Fibroblast of skin of abdomen (primary cell): ENCODE measurements around the gene RANGRF.

ENCODE experiments used
- DNase-seq: peaks from one replicate; pipeline ENCODE4 v3.0.0-alpha.2; 2013

The RANGRF gene

DNA sequence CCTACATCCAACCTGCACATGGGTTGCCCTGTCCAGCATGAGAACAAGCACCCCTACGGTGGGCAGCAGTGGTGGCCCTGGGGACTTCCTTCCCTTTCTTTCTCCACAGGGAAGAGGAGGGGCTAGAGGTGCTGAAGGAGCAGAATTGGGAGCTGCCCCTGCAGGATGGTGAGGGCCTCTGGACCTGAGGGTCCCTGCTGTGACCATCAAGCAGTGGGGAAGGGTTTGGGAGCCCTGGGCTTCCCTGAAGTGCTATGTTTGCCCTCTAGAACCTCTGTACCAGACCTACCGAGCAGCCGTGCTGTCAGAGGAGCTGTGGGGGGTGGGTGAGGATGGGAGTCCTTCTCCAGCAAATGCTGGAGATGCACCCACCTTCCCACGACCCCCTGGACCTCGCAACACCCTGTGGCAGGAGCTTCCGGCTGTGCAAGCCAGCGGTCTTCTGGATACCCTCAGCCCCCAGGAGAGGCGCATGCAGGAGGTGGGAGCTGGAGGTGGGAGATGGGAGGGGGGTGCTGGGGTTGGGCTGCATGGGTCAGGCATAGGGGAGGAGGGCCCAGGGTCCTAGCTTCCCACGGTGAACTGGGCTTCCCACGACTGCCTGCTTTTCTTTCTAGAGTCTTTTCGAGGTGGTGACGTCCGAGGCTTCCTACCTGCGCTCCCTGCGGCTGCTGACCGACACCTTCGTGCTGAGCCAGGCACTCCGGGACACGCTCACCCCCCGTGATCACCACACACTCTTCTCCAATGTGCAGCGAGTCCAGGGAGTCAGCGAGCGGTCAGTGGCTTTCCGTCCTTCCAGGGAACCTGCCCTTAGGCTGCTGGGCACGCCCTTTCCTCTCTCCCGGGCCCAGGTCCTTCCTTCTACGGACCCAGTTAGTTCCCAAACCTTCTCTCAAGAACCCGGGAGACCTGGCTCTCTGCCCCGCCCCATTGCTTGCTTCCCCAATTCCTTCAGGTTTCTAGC, 26.6 kb downstream of the RANGRF start:
- no peak for DNase-seq

- no peak for DNase-seq
These were observed 27.3 kb downstream of the RANGRF start for GRCh38 chr17:8315764-8316217.

GRCh38 chr17:8318010-8318935, 29.8 kb downstream of the RANGRF start:
- DNase-seq, result no peak

DNA sequence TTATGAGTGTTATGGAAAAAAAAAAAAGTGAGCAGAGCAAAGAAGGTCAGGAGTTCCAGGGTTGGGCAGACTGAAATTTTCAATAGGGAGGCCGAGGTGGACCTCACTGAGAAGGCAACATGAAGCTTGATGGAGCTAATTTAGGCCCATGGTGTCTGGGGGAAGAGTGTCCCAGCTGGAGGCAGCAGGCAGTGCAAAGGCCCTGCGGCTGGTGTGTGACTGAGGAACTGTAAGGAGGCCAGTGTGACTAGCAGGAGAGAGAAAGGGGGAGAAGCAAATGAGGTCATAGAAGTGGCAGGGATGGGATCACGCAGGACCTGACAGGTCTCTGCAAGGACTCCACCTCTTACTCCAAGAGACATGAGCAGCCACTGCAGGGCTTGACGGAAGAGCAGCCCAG, 31.8 kb downstream of the RANGRF start:
- DNase-seq, result no peak

DNA sequence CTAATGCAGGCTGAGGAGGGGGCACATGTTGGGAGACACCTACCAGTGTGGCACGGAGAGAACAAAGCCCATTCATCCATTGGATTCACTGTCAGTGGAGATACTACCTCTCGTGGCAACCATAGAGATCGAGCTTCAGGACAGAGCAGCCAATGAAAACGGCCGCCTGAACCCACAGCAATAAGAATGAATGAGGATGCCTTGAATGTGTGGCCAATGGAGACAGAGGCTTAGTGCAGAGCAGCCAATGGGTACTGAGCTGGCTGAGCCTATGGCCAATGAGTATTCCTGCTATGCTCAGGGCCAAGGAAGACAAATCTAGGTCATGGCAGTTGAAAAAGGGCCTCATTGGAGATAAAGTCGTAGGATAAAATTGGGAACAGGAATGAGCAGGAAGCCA, 32.5 kb downstream of the RANGRF start:
- DNase-seq, result no peak

DNA sequence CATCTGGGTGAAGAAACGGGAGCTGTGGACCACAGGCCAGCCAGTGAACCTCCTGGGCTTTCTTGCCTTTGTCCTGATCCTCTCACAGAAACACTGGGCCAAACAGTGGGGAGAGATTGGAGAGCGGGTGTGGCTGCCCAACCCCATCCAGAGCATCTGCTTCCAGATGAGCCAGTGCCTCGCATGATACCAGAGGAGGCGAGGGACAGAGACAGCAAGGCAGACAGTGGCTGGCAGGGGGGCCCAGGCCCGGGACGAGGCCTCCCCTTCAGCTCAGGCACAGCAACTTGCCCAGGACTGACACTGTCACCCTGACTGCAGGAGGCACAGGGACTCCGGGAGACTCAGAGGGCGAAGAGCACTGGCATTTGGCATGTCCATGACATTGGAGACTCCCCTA, 33.6 kb downstream of the RANGRF start:
- DNase-seq, result no peak

- no peak for DNase-seq
These were observed 35.7 kb downstream of the RANGRF start for GRCh38 chr17:8324132-8324531.

- DNase-seq, result no peak
These were observed 36.5 kb downstream of the RANGRF start for GRCh38 chr17:8324923-8325322.

DNA sequence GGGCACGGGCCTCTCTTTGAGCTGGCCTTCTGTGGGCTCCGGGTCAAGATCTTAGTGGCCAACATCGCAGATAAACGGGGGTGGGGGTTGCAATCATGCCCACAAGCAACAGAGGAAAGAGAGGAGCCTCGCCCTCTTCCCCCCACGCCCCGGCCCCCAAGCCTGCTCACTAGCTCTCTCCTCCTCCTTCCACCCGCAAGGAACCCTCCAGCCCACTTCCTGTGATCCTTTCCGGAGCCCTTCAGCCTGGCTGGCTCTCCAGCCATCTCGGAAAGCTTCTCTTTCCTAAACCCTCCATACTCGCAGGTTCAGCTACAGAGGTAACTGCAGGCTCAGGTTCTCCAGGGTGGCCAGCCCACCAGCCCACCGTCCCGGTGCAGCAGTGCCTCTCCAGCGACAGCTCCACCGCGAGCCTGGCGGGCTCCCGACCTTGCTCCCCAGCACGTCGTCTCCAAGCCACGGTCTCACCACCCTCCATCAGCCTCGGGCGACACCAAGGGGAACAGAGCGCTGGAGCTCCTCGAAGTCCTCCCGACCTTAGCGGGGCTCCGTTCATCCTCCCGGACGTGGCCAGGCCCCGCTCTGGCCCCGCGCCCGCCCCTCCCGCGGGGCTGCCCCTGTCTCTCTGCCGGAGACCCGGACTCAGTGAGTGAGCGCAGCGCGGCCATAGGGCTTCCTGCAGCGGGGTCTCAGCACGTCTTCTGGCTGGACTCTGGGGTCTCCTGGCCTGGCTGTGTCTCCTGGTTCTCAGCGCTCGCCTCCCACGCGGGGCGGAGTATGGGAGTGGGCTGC, 38.2 kb downstream of the RANGRF start:
- DNase-seq, result peak; percentile 24

GRCh38 chr17:8327303-8327649, 38.8 kb downstream of the RANGRF start:
- DNase-seq, result no peak

DNA sequence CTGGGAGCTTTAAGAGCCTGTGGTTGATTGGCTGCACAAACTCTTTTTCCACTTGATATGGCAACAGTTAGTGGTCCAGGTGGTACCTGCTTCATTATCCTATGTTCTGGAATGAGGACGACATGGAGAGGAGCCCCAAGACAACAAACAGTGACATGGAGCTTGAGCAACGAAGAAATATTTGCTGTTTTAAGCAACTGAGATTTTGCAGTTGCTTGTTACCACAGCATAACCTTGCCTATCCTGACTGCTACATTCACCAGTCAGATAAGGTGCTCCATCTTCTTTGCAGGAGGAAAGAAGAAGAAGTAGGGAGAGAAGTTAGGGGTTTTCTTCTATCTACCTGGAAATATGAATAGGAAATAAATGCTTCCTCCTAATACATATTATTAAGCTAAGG, 43.7 kb downstream of the RANGRF start:
- DNase-seq, result no peak

GRCh38 chr17:8332688-8333087, 44.2 kb downstream of the RANGRF start:
- DNase-seq, result no peak

- DNase-seq, result no peak
These were observed 44.8 kb downstream of the RANGRF start for GRCh38 chr17:8333281-8333680.

DNA sequence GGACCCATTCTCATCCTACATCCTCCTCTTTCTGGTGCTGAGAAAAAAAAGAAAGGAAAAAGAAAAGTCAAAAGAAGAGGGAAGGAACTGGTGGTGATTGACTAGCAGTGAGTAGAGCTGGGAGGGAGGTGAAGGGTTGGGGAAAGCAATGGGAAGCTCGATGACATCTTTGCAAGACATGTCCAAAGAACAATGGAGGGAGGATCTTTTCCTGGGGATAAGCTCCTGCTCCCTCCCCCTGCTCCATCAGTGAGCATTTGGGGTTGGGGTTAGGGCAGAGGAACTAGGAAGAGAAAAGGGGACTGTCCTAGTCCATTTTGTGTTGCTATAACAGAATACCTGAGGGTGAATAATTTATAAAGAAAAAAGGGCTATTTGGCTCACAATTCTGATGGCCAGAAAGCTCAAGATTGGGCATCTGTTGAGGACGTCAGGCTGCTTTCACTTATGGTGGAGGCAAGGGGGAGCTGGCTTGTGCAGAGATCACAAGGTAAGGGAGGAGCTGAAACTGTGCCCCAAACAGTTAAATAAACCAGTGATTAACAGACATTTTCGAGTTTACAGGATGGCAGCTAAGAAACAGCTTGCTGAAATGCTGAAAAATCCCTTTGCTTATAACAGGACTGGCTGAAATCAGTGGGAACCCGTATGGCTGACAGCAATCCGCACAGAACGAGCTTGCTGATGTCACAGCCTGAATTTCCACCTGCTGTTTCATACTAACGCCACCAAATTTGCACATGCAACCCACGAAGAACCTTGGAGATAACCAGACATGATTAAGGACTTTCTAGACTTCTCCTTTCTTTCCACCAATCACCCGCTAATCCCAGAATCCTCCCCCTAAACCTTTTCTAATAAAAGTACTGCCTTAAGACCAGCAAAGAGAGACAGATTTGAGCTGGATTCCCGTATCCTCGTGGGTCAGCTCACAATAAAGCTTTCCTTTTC, 49.6 kb downstream of the RANGRF start:
- no peak for DNase-seq

DNA sequence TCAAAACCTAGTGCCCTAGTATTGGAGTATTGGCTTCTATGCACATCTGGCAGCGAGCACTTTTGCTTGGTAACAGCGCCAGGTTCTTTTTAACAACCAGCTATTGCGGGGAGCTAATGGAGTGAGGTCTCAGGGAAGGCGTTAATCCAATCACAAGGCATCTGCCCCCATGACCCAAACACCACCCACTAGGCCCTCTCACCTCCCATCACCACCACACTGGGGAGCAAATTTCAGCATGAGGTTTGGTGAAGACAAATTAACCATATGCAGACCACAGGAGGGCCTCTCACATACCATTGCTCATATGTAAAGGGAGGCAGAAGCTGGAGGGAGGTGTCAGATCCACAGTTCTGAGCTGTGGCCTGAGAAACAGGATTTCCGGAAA, 50.3 kb downstream of the RANGRF start:
- DNase-seq, result peak; percentile 23

DNA sequence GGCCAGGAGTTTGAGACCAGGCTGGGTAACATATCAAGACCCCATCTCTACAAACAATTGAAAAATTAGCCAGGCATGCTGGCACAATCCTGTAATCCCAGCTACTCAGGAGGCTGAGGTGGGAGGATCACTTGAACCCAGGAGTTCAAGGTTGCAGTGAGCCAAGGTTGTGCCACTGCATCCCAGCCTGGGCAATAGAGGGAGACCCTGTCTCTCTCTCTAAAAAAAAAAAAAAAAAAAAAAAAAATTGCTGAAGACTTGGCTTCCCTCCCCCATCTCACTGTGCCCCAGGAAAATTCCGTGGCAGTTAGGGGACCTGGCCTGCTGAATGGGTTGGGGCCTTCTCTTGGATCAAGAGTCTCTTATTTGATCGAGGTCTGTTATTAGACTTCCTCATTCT, 51.1 kb downstream of the RANGRF start, which contains the start of gene ODF4:
Gene ODF4 (plus strand): TSS at position 301 of the 400 bp plus-strand sequence. CDS start 212 bp downstream, outside the sequence.
- DNase-seq, result no peak
